PFSK-1 (cell line): ENCODE measurements around the gene DOCK8.

ENCODE experiments used
- FOXP2 ChIP-seq: optimal IDR thresholded peaks from 2 replicates; pipeline ENCODE3; 2011; ENCODE audit warnings: borderline replicate concordance, control low read depth, inconsistent platforms; ENCODE audit not compliant: insufficient read depth; ENCODE audit errors: extremely low read length, extremely low read depth
- POLR2AphosphoS5 ChIP-seq: IDR thresholded peaks from 2 replicates; pipeline ENCODE4 v1.6.1; 2012; ENCODE audit warnings: low read depth, mild to moderate bottlenecking, control low read depth, low read length, moderate library complexity
- SIN3A ChIP-seq: IDR thresholded peaks from 2 replicates; pipeline ENCODE4 v1.6.1; 2012; ENCODE audit warnings: mild to moderate bottlenecking, low read length, moderate library complexity, borderline replicate concordance; ENCODE audit not compliant: insufficient read depth
- TAF1 ChIP-seq: IDR thresholded peaks from 2 replicates; pipeline ENCODE4 v1.6.1; 2012; ENCODE audit warnings: low read length, control low read depth, borderline replicate concordance; ENCODE audit not compliant: insufficient read depth
- TF ChIP-seq, protein P1 (sequence below), 2 experiments: IDR thresholded peaks; 2 replicates each; pipeline versions ENCODE4 v1.6.1 to v1.8.0; 2011 to 2012; ENCODE audit warnings: low read depth in 2 of 2, low read length in 2 of 2, control low read depth in 1 of 2, inconsistent platforms in 1 of 2, mild to moderate bottlenecking in 1 of 2, moderate library complexity in 1 of 2; ENCODE audit not compliant: insufficient read depth in 1 of 2

DNA sequence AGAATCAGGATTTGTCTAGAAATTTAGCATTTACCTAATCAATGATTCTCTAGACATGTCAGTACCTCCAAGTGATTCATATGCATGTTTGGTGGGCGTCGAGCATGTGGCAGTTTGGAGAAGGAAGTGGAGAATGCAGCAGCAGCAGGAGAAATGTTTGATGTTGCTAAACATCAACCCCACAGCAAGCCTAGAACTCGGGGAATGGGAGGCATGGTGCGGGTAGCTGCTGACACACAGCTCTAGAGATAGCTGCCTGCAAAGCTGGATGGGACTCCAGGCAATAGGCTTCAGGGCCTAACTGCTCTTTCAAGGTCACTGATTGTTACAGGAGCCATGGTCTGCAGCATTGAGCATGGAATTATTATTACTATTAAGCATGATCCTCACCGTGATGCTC lies 137.3 kb downstream of the DOCK8 start:
- TF ChIP-seq, protein P1, sequence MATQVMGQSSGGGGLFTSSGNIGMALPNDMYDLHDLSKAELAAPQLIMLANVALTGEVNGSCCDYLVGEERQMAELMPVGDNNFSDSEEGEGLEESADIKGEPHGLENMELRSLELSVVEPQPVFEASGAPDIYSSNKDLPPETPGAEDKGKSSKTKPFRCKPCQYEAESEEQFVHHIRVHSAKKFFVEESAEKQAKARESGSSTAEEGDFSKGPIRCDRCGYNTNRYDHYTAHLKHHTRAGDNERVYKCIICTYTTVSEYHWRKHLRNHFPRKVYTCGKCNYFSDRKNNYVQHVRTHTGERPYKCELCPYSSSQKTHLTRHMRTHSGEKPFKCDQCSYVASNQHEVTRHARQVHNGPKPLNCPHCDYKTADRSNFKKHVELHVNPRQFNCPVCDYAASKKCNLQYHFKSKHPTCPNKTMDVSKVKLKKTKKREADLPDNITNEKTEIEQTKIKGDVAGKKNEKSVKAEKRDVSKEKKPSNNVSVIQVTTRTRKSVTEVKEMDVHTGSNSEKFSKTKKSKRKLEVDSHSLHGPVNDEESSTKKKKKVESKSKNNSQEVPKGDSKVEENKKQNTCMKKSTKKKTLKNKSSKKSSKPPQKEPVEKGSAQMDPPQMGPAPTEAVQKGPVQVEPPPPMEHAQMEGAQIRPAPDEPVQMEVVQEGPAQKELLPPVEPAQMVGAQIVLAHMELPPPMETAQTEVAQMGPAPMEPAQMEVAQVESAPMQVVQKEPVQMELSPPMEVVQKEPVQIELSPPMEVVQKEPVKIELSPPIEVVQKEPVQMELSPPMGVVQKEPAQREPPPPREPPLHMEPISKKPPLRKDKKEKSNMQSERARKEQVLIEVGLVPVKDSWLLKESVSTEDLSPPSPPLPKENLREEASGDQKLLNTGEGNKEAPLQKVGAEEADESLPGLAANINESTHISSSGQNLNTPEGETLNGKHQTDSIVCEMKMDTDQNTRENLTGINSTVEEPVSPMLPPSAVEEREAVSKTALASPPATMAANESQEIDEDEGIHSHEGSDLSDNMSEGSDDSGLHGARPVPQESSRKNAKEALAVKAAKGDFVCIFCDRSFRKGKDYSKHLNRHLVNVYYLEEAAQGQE (IDR thresholded peaks at IDR 0.05; ENCODE audit: insufficient read depth in 1 of 2, low read depth in 2 of 2, low read length in 2 of 2): no peak
- TF ChIP-seq TAF1 (no peak), SIN3A (no peak), FOXP2 (no peak), POLR2AphosphoS5 (no peak)
